Measurements from ENCODE around the gene PAX4.

GRCh38 chr7:127647636-127648035, 29.7 kb upstream of the PAX4 start:
- TF ChIP-seq CTCF (IDR thresholded peaks at IDR 0.05 in 4 of 5, conservative IDR thresholded peaks at IDR 0.05 in 1 of 5) (no peak), POLR2A (IDR thresholded peaks at IDR 0.05) (no peak)

Data from gastrocnemius medialis (tissue), 4 donors.